Tibial nerve (tissue), 4 donors: Measurements from ENCODE around the gene MRPL16.

Experiments used
- EP300 ChIP-seq, 2 donors: sonication (generic); formaldehyde crosslinking; IDR thresholded peaks; one replicate each; pipeline ENCODE4 v1.6.1; 2017; ENCODE audit warnings: antibody characterized with exemption in 2 of 2, mild to moderate bottlenecking in 1 of 2
- TF ChIP-seq, protein P1 (sequence below), 5 experiments: fragments of 200-600 bp in 3 of 5; fragments of 450-650 bp in 2 of 5; sonication (generic) in 3 of 5; IDR thresholded peaks; one replicate each; pipeline ENCODE4 v1.5.1; 2016 to 2019; ENCODE audit warnings: antibody characterized with exemption in 5 of 5, mild to moderate bottlenecking in 3 of 5, moderate library complexity in 2 of 5

GRCh38 chr11:59801160-59801706, 9.3 kb downstream of the MRPL16 start:
- TF ChIP-seq, protein P1, sequence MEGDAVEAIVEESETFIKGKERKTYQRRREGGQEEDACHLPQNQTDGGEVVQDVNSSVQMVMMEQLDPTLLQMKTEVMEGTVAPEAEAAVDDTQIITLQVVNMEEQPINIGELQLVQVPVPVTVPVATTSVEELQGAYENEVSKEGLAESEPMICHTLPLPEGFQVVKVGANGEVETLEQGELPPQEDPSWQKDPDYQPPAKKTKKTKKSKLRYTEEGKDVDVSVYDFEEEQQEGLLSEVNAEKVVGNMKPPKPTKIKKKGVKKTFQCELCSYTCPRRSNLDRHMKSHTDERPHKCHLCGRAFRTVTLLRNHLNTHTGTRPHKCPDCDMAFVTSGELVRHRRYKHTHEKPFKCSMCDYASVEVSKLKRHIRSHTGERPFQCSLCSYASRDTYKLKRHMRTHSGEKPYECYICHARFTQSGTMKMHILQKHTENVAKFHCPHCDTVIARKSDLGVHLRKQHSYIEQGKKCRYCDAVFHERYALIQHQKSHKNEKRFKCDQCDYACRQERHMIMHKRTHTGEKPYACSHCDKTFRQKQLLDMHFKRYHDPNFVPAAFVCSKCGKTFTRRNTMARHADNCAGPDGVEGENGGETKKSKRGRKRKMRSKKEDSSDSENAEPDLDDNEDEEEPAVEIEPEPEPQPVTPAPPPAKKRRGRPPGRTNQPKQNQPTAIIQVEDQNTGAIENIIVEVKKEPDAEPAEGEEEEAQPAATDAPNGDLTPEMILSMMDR (IDR thresholded peaks at IDR 0.05) = no peak
- TF ChIP-seq EP300 (IDR thresholded peaks at IDR 0.05) = no peak
